HL-60/S4 treated with retinoic acid at 250 ng/mL for 4 days and 3 days (cell line): ENCODE data around the gene METTL27.
"Not testable (repeated sequence)": the region's sequence is repeated elsewhere in the genome, so short reads cannot be mapped to it uniquely, and the experiment has no call there.

ENCODE experiments used
- in situ Hi-C: fragments of 300-500 bp; cut with MboI; formaldehyde crosslinking; loops from 2 replicates; pipeline ENCODE4 v1.7.0; 2022; ENCODE audit warnings: low sequenced_read_pairs

The METTL27 gene

DNA sequence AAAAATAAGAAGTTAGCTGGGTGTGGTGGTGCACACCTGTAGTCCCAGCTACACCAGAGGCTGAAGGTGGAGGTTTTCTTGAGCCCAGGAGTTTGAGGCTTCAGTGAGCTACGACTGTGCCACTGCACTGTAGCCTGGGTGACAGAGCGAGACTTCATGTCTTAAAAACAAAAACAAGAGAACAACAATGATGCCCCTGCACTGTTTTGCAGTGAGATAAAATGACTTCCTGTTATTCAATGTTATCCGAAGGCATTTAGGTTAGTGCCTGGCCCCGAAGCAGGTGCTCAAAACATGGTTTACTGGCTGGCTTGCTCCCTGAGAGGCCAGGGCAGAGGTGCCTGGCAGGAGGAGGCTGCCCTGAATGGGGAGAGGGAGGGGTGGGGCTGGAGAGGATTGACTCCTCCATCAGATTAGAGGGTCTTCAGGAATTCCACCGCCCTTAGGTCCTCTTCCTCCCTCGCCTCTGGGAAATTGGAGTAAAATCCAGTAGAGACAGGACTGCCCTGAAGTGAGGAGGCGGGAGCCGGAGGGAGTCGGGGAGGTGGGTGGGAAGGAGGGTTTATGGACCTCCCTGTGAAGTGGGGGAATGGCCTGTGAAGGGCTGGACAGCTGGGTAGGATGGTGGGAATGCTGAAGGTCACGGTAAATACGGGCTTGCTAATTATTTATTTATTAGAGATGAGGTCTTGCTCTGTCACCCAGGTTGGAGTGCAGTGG lies 18.3 kb downstream of the METTL27 start:
- in situ Hi-C loops: no loop called here

- in situ Hi-C loops: no loop called here
These were observed 19.1 kb downstream of the METTL27 start for GRCh38 chr7:73823257-73823656.

GRCh38 chr7:73822319-73823173 lies 19.8 kb downstream of the METTL27 start:
- in situ Hi-C loops: no loop called here

DNA sequence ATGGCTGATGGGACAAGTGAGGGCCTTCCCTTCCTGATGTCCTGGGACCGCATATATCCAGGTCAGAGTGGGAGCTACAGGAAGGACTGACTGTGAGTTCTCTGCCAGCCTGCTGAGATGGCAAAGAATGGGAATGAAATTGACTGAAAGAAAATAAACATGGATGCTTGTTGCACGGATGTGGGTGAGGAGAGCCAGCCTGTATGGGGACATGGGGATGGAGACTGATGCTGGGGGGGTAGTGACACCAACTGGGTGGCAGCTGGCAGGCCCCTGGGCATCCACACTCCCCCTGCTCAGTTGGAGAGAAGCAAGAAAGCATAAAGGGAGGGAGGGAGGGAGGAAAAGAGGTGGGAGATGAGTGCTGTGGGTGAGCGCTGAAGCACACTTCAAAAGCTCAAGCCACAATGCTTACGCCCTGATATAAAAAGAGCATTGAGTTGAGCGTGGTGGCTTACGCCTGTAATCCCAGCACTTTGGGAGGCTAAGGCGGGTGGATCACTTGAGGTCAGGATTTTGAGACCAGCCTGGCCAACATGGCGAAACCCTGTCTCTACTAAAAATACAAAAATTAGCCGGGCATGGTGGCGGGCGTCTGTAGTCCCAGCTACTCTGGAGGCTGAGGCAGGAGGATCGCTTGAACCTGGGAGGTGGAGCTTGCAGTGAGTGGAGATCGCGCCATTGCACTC lies 20.6 kb downstream of the METTL27 start:
- in situ Hi-C loops: not testable (repeated sequence)

- in situ Hi-C loops: no loop called here
These were observed 22.3 kb downstream of the METTL27 start for GRCh38 chr7:73820013-73820412.

- in situ Hi-C loops: no loop called here
These were observed 25.2 kb downstream of the METTL27 start for GRCh38 chr7:73817121-73817520.

DNA sequence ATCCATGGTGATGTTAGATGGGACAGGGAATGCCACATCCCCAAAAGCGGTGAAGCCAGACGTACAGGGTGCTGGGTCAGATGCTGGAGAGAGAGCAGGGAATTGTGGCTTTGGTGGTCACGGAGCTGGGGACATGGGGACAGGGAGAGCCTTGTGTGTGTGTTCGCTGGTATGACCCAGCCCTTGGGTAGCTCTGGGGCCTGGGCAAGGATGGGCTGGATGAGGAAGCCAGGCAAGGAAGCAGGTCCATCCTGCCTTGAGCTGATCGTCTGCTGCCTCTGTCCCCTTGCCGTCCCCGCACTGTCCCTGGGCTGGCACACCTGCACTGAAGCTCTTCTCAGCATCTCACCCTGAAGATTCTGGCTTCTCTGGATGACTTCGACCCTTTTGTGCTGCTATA lies 26.9 kb downstream of the METTL27 start:
- in situ Hi-C loops: no loop called here

- in situ Hi-C loops: no loop called here
These were observed 29.3 kb downstream of the METTL27 start for GRCh38 chr7:73812996-73813395.

DNA sequence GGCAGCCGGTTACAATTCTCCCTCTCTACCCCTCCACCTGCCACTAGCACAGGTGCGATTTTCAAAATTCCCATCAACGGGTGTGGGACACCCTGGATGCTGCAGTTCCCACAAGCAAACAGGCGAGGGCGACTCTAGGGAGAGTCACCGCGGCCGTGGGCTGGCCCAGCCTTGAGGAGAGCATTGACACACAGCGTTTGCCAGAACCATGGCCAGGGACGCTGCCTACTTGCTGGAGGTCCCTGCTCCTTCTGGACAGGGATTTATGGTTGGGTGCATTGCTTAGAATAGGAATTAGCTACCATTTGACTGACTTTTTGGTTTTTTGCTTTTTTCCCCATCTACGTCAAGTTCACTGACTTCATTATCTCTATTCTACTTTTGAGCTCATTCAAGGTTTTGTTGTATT lies 30.6 kb downstream of the METTL27 start:
- in situ Hi-C loops: no loop called here

DNA sequence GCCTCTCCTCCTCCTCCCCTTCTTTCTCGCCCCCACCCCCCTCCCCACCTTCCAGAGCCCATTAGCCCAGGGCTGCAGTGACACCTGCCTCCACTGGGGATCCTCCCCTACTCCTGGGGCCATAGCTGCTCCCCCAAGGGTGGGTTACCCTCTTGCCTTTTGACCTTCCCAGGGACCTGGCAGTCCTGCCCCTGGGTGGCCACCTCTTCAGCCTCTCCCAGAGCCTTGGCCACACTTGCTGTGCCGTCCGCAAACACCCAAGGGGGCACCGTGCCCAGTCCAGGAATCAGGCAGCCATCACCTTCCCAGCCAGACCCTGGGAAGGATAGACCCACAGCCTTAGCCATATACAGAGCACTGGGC lies 31.3 kb downstream of the METTL27 start:
- in situ Hi-C loops: no loop called here

- in situ Hi-C loops: no loop called here
These were observed 32.8 kb downstream of the METTL27 start for GRCh38 chr7:73809467-73809951.

DNA sequence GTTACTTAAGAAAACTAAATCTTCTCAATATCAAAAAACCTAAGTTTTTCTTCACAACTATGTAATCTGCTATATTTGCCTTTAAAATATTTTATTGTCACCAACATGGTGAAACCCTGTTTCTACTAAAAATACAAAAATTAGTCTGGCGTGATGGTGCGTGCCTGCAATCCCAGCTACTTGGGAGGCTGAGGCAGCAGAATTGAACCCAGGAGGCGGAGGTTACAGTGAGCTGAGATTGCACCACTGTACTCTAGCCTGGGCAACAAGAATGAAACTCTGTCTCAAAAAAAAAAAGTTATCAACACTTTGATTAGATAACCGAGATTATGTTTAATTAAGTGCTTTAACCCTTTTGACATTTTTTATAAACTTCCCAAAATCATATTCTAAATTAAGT lies 39.9 kb downstream of the METTL27 start:
- in situ Hi-C loops: no loop called here

DNA sequence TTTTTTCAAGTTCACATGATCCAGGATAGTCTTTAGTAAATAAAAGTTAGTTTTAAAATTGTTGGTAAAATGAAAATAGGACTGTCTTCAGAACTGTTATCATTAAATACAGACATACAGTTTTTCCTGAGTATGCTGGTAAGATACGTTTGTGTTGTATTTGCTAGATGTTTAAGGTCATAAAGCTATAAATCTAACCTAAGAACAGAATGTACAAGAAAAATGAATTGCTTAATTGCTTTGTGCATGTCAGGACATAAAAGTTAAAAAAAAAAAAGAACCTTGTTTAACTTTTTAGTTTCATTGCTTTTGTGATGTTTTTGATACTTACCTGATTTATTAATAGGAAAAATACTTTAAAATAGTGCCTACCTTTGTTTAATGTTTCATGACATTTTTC lies 40.7 kb downstream of the METTL27 start:
- in situ Hi-C loops: no loop called here

DNA sequence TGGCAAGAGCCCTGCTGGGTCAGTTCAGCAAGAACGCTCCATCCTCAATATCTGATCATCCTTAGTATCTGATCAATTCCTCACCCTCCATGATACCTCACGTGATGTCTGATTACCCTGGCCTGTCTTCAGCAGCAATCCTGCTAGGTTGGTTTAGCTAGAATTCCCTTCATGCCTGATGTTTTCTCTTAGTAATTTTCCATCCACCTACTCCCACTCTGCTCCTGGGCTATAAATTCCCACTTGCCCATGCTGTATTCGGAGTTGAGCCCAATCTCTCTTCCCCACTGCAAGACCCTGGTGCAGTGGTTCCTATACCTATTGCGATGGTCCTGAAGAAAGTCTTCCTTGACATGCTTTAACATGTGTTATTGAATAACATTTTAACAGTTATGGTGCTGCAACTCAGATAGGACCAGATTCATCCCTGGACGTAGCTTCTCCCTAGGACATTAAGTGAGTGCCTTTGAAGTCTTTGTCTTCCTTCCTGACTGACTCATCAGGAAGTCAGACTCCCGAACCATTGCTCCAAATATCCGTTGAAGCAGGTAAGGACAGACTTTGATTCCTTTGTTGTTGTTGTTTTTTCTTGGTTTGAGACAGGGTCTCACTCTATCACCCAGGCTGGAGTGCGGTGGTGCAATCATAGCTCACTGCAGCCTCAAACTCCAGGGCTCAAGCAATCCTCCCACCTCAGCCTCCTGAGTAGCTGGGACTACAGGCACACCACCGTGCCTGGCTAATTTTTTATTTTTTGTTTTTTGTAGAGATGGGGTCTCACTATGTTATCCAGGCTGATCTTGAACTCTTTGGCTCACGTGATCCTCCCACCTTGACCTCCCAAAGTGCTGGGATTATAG lies 42.8 kb downstream of the METTL27 start:
- in situ Hi-C loops: no loop called here

- in situ Hi-C loops: not testable (repeated sequence)
These were observed 45.1 kb downstream of the METTL27 start for GRCh38 chr7:73797176-73797575.

- in situ Hi-C loops: not testable (repeated sequence)
These were observed 45.7 kb downstream of the METTL27 start for GRCh38 chr7:73796656-73797055.

DNA sequence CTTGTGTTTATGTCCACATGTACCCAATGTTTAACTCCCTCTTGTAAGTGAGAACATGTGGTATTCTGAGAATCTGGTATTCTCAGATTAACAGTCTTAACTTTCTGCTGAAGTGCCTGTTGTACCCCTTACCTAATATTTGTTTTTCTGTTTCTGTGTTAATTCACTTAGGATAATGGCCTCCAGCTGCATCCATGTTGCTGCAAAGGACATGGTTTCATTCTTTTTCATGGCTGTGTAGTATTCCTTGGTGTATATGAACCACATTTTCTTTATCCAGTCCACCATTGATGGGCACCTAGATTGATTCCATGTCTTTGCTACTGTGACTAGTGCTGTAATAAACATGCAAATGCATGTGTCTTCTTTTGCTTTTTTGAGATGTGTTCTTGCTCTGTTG lies 47.1 kb downstream of the METTL27 start:
- in situ Hi-C loops: not testable (repeated sequence)

DNA sequence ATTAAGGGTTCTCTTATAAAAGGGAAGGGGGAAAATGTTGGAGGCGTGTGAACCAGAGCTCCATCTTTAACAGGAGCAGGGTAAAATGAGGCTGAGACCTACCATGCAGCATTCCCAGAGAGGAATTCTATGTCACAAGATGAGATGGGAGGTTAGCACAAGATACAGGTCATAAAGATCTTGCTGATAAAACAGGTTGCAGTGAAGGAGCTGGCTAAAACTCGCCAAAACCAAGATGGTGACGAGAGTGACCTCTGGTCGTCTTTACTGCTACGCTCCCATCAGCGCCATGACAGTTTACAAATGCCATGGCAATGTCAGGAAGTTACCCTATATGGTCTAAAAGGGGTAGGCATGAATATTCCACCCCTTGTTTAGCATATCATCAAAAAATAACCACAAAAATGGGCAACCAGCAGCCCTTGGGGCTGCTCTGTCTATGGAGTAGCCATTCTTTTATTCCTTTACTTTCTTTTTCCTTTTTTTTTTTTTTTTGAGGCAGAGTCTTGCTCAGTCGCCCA lies 51.1 kb downstream of the METTL27 start:
- in situ Hi-C loops: not testable (repeated sequence)

DNA sequence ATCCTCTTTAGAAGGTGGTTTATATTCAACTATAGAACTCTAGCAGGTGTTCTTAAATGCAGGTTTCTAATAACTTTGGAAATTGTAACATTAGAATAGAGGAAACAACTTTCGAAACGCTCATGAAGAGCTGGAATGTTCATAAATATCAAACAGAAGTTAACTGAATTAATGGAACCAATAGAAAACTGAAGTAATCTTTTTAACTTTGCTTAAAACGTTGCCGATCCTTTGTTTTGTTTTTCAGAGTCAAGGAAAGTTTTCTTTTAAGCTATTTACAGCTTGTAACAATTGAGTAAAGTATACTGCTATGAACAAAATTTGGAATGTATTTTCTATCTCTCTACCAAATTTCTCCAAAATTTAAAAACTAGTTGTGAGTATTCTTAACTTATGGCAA lies 53.3 kb downstream of the METTL27 start:
- in situ Hi-C loops: no loop called here

DNA sequence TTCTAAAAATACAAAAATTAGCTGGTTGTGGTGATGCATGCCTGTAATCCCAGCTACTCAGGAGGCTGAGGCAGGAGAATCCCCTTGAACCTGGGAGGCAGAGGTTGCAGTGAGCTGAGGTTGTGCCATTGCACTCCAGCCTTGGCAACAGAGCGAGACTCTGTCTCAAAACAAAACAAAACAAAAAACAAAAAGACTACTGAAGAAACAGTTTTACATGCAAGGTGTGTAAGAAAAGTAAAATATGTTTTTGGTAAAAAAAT lies 54.6 kb downstream of the METTL27 start:
- in situ Hi-C loops: not testable (repeated sequence)

- in situ Hi-C loops: no loop called here
These were observed 55.7 kb downstream of the METTL27 start for GRCh38 chr7:73786588-73786987.
